Liver (tissue), 3 donors: ENCODE results near the gene AHNAK2.

Experiments used
- ATF3 ChIP-seq: IDR thresholded peaks from 2 replicates; pipeline ENCODE4 v1.6.1; 2016; ENCODE audit warnings: antibody characterized with exemption
- CTCF ChIP-seq: fragments of 150-350 bp; IDR thresholded peaks from 2 replicates; pipeline ENCODE4 v1.5.1; 2017; ENCODE audit warnings: improper control_type of control experiment, low read depth, low read length; ENCODE audit not compliant: missing input control
- EGR1 ChIP-seq, 2 donors: IDR thresholded peaks; 2 replicates each; pipeline ENCODE4 v1.6.1; 2016 to 2018; ENCODE audit warnings: antibody characterized with exemption in 2 of 2, low read depth in 2 of 2
- FOXA1 ChIP-seq: IDR thresholded peaks from 2 replicates; pipeline ENCODE4 v1.6.1; 2016; ENCODE audit warnings: antibody characterized with exemption
- GABPA ChIP-seq, 2 donors: IDR thresholded peaks in 1 of 2; conservative IDR thresholded peaks in 1 of 2; 2 replicates each; pipeline ENCODE4 v1.6.1; 2016; ENCODE audit warnings: antibody characterized with exemption in 2 of 2, mild to moderate bottlenecking in 1 of 2, moderate library complexity in 1 of 2
- JUND ChIP-seq, 2 donors: IDR thresholded peaks; 2 replicates each; pipeline ENCODE4 v1.6.1; 2016; ENCODE audit warnings: antibody characterized with exemption in 2 of 2
- MAX ChIP-seq: IDR thresholded peaks from 2 replicates; pipeline ENCODE4 v1.6.1; 2016; ENCODE audit warnings: antibody characterized with exemption
- NR2F2 ChIP-seq: IDR thresholded peaks from 2 replicates; pipeline ENCODE4 v1.6.1; 2016; ENCODE audit warnings: antibody characterized with exemption
- RAD21 ChIP-seq, 2 donors: IDR thresholded peaks; 2 replicates each; pipeline ENCODE4 v1.6.1; 2016; ENCODE audit warnings: antibody characterized with exemption in 2 of 2, mild to moderate bottlenecking in 2 of 2
- REST ChIP-seq: IDR thresholded peaks from 2 replicates; pipeline ENCODE4 v1.6.1; 2016; ENCODE audit warnings: antibody characterized with exemption, mild to moderate bottlenecking
- RXRA ChIP-seq, 2 donors: IDR thresholded peaks; 2 replicates each; pipeline ENCODE4 v1.6.1; 2017 to 2018; ENCODE audit warnings: antibody characterized with exemption in 2 of 2, mild to moderate bottlenecking in 1 of 2
- SP1 ChIP-seq: IDR thresholded peaks from 2 replicates; pipeline ENCODE4 v1.6.1; 2018; ENCODE audit warnings: antibody characterized with exemption, mild to moderate bottlenecking
- TAF1 ChIP-seq: conservative IDR thresholded peaks from 2 replicates; pipeline ENCODE4 v1.6.1; 2016; ENCODE audit warnings: antibody characterized with exemption, mild to moderate bottlenecking
- donor health status: healthy.
- donor health status: healthy.

- no peak for TF ChIP-seq CTCF
- no peak for TF ChIP-seq NR2F2
- TF ChIP-seq MAX, result no peak
- TF ChIP-seq GABPA (IDR thresholded peaks at IDR 0.05 in 1 of 2, conservative IDR thresholded peaks at IDR 0.05 in 1 of 2), result no peak
- TF ChIP-seq TAF1, result no peak
- TF ChIP-seq RAD21 (IDR thresholded peaks at IDR 0.05), result no peak
- TF ChIP-seq JUND (IDR thresholded peaks at IDR 0.05), result no peak
- TF ChIP-seq REST, result no peak
- TF ChIP-seq RXRA (IDR thresholded peaks at IDR 0.05), result no peak
- TF ChIP-seq FOXA1, result no peak
- no peak for TF ChIP-seq ATF3
- no peak for TF ChIP-seq SP1
- TF ChIP-seq EGR1 (IDR thresholded peaks at IDR 0.05; ENCODE audit: low read depth in 2 of 2), result no peak
Observed at GRCh38 chr14:105006831-105007592, 28.8 kb upstream of the AHNAK2 start.
